ENCODE measurements around the gene PRRG4. TPM values are rescaled to one million over a fixed set of nuclear protein-coding genes. Genes with fewer than 3 reads are reported as not detected.

Gene PRRG4
- total and polyA plus RNA-seq, 2 donors (not counting 1 experiment from before 2014, with no cell fraction given): 0.08 to 0.33 TPM

DNA sequence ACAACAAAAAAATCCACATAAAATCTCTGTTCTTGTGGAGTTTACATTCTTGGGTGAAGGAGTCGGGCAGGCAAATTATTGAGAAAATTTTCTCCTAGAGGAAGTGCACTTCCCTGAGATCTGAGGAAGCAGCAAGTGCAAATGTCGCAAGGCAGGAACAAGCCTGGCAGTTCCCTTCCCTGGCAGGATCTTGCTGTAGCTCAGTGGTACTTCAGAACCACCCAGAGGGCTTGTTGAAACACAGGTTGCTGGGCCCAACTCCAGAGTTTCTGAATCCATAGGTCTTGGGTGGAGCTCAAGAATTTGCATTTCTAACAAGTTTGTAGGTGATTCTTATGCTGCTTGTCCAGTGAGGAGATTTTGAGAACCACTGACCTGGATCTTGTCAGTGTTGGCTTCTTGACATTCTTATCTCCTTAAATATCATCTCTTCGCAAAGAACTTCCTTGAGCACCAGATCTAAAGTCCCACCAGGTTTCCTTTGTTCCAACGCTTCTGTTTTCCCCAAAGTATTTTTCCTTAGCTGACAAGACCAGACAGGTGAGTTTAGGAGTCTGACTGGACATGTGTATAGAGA lies 72.5 kb downstream of the PRRG4 start:
- no peak overlapping the region for H3K4me2 ChIP-seq (ENCODE audit: extremely low read depth, insufficient read depth, low read length)
- H3K79me2 ChIP-seq (ENCODE audit: control insufficient read depth, insufficient read depth, low read length): peaks cover 53% of the 10 kb centered on the region
- H4K20me1 ChIP-seq (ENCODE audit: control insufficient read depth, extremely low read depth, insufficient read depth, low read length): peaks cover 3% of the 10 kb centered on the region
- H3K4me1 ChIP-seq (ENCODE audit: control insufficient read depth, extremely low read depth, insufficient read depth, low read length): no peaks in the 10 kb centered on the region
- TF ChIP-seq, protein P1, sequence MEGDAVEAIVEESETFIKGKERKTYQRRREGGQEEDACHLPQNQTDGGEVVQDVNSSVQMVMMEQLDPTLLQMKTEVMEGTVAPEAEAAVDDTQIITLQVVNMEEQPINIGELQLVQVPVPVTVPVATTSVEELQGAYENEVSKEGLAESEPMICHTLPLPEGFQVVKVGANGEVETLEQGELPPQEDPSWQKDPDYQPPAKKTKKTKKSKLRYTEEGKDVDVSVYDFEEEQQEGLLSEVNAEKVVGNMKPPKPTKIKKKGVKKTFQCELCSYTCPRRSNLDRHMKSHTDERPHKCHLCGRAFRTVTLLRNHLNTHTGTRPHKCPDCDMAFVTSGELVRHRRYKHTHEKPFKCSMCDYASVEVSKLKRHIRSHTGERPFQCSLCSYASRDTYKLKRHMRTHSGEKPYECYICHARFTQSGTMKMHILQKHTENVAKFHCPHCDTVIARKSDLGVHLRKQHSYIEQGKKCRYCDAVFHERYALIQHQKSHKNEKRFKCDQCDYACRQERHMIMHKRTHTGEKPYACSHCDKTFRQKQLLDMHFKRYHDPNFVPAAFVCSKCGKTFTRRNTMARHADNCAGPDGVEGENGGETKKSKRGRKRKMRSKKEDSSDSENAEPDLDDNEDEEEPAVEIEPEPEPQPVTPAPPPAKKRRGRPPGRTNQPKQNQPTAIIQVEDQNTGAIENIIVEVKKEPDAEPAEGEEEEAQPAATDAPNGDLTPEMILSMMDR (conservative IDR thresholded peaks at IDR 0.05 in 1 of 2, IDR thresholded peaks at IDR 0.05 in 1 of 2; ENCODE audit: low read depth in 1 of 2, low read length in 2 of 2): no peak
- no peak for TF ChIP-seq EZH2 (IDR thresholded peaks at IDR 0.05; ENCODE audit: low read length, missing control alignments)
- no peak overlapping the region for H3K27ac ChIP-seq (ENCODE audit: insufficient read depth, low read length)
- no peaks in the 10 kb centered on the region for H3K27me3 ChIP-seq (ENCODE audit: control insufficient read depth, insufficient read depth, low read length)
- H3K9ac ChIP-seq (ENCODE audit: insufficient read depth, low read length): no peak overlapping the region
- no peaks in the 10 kb centered on the region for H3K9me3 ChIP-seq (ENCODE audit: control insufficient read depth, insufficient read depth, low read depth, low read length)
- no peak for DNase-seq (ENCODE audit: low read depth in 2 of 2)
- H3K36me3 ChIP-seq (ENCODE audit: control insufficient read depth, insufficient read depth, low read length): peaks cover 1% of the 10 kb centered on the region
- no peak overlapping the region for H3K4me3 ChIP-seq (replicated peaks in 1 of 4; ENCODE audit: control extremely low read depth in 1 of 4, insufficient read depth in 1 of 4, low read depth in 3 of 4, low read length in 4 of 4)
- no peak overlapping the region for H2AFZ ChIP-seq (ENCODE audit: low read length)

DNA sequence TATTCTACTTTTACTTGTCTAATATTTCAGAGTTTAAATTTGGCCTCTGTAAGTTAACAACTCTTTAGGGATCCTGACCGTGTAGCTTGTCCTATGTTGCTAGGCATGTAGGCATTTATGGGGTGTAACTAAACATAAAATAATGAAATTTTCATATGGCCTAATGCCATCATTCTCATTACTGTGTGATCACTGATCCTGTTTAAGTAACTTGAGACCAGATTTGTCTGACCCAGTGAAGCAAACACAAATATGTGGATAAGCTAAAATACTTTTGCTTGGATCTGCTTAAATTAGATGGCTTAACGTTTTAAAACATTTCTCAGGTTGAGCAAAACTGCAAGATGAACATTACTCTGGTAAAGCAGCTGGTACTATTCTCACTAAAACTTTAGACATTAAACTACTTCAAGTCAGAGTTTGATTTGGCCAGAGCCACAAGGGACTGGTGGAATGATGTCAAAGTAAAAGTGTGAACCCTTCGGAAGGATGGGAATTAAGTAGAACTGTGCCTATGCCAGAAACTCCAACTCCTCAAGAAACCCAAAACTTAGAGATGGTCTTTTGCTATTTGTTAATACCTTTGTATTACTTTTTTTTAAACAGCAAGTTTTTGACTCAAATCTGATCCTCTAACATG lies 75.4 kb downstream of the PRRG4 start:
- Histone ChIP-seq H3K79me2 (ENCODE audit: control insufficient read depth, insufficient read depth, low read length) (peaks cover 43% of the 10 kb centered on the region), H3K36me3 (ENCODE audit: control insufficient read depth, insufficient read depth, low read length) (no peaks in the 10 kb centered on the region), H3K4me3 (replicated peaks in 1 of 4; ENCODE audit: control extremely low read depth in 1 of 4, insufficient read depth in 1 of 4, low read depth in 3 of 4, low read length in 4 of 4) (no peak overlapping the region), H3K9ac (ENCODE audit: insufficient read depth, low read length) (no peak overlapping the region), H3K27me3 (ENCODE audit: control insufficient read depth, insufficient read depth, low read length) (no peaks in the 10 kb centered on the region), H3K4me1 (ENCODE audit: control insufficient read depth, extremely low read depth, insufficient read depth, low read length) (no peaks in the 10 kb centered on the region), H4K20me1 (ENCODE audit: control insufficient read depth, extremely low read depth, insufficient read depth, low read length) (peaks cover 3% of the 10 kb centered on the region), H3K27ac (ENCODE audit: insufficient read depth, low read length) (no peak overlapping the region), H3K9me3 (ENCODE audit: control insufficient read depth, insufficient read depth, low read depth, low read length) (no peaks in the 10 kb centered on the region), H2AFZ (ENCODE audit: low read length) (no peak overlapping the region), H3K4me2 (ENCODE audit: extremely low read depth, insufficient read depth, low read length) (no peak overlapping the region)
- no peak for TF ChIP-seq EZH2 (IDR thresholded peaks at IDR 0.05; ENCODE audit: low read length, missing control alignments)
- TF ChIP-seq, protein P1 (conservative IDR thresholded peaks at IDR 0.05 in 1 of 2, IDR thresholded peaks at IDR 0.05 in 1 of 2; ENCODE audit: low read depth in 1 of 2, low read length in 2 of 2): no peak
- peak; percentile 44 to 53 for DNase-seq (ENCODE audit: low read depth in 2 of 2)

Other genes with a start within 250 kb of the PRRG4 start
- 138 and 240 TPM in 2 replicates for gene EIF3M, start 246.1 kb upstream of the PRRG4 start, total RNA-seq
- 491 and 538 TPM in 2 replicates for gene EIF3M, start 246.1 kb upstream of the PRRG4 start, polyA plus RNA-seq
- gene CCDC73, start 35.3 kb upstream of the PRRG4 start, total RNA-seq: under 0.01 TPM in 2 replicates
- gene CCDC73, start 35.3 kb upstream of the PRRG4 start, polyA plus RNA-seq: not detected in 2 replicates
- 17.2 and 17.7 TPM in 2 replicates for gene QSER1, start 62.9 kb downstream of the PRRG4 start, total RNA-seq
- gene QSER1, start 62.9 kb downstream of the PRRG4 start, polyA plus RNA-seq: 9.6 and 12.9 TPM in 2 replicates
- 5.6 and 8.4 TPM in 2 replicates for gene DEPDC7, start 186.0 kb downstream of the PRRG4 start, total RNA-seq
- gene DEPDC7, start 186.0 kb downstream of the PRRG4 start, polyA plus RNA-seq: 6.7 and 8.7 TPM in 2 replicates
- 17.5 and 24.1 TPM in 2 replicates for gene TCP11L1, start 209.6 kb downstream of the PRRG4 start, total RNA-seq
- gene TCP11L1, start 209.6 kb downstream of the PRRG4 start, polyA plus RNA-seq: 25.2 and 30.2 TPM in 2 replicates

Data from fibroblast of lung (primary cell).